Bronchial epithelial cell (primary cell): Measurements from ENCODE around the gene ARID3B. TPM values are rescaled to one million over a fixed set of nuclear protein-coding genes. Genes with fewer than 3 reads are reported as not detected.

ENCODE experiments used
- DNase-seq: peaks from one replicate; pipeline ENCODE4 v3.0.0-alpha.2; 2010; ENCODE audit warnings: low read depth
- FAIRE-seq: peaks from 2 replicates; lab custom pipeline; 2011; peaks lifted over from hg19 to GRCh38; lab: Jason Lieb, UNC
- H3K27me3 ChIP-seq: 2 replicates; pipeline ENCODE4 v1.5.1; 2011; ENCODE audit warnings: low read length; ENCODE audit not compliant: control insufficient read depth, insufficient read depth
- H3K36me3 ChIP-seq: 2 replicates; pipeline ENCODE4 v1.5.1; 2011; ENCODE audit warnings: low read length; ENCODE audit not compliant: control insufficient read depth, insufficient read depth
- H3K4me3 ChIP-seq: 2 replicates; pipeline ENCODE4 v1.5.1; 2011; ENCODE audit warnings: mild to moderate bottlenecking, low read depth, low read length, control low read depth
- total RNA-seq: library from RNA; depleted of rRNA; stranded (reverse); fragments of >200 nt; gene quantifications from 2 replicates; pipeline ENCODE4 v1.2.1, GENCODE V29; 2014
- TF ChIP-seq, protein P1 (sequence below): IDR thresholded peaks from 2 replicates; pipeline ENCODE4 v1.5.1; 2011; ENCODE audit warnings: mild to moderate bottlenecking, moderate library complexity, low read length, control low read depth, inconsistent platforms; ENCODE audit not compliant: insufficient read depth, severe bottlenecking

ARID3B gene
- total RNA-seq, 1 donor from 2014 or later, result 3.4 TPM

DNA sequence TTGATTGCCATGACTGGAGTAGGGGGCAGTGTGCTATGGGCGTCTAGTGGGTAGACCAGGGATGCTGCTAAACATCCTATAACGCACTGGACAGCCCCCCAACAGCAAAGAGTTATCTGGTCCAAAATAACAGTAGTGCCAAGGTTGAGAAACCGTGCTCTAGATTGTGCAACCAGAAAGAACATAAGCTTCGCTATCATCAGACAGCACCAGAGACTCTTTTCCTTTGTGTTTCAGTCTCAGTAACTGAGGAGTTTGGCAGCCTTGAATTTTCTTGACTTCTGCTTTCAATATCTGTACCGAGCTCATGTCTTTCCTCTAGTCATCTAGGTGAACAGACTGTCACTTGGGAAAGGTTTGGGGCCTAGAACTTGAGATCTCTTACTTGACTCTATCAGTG, 8.8 kb downstream of the ARID3B start:
- DNase-seq (no peak), FAIRE-seq (no peak)
- no peaks in the 10 kb centered on the region for H3K27me3 ChIP-seq
- TF ChIP-seq, protein P1, sequence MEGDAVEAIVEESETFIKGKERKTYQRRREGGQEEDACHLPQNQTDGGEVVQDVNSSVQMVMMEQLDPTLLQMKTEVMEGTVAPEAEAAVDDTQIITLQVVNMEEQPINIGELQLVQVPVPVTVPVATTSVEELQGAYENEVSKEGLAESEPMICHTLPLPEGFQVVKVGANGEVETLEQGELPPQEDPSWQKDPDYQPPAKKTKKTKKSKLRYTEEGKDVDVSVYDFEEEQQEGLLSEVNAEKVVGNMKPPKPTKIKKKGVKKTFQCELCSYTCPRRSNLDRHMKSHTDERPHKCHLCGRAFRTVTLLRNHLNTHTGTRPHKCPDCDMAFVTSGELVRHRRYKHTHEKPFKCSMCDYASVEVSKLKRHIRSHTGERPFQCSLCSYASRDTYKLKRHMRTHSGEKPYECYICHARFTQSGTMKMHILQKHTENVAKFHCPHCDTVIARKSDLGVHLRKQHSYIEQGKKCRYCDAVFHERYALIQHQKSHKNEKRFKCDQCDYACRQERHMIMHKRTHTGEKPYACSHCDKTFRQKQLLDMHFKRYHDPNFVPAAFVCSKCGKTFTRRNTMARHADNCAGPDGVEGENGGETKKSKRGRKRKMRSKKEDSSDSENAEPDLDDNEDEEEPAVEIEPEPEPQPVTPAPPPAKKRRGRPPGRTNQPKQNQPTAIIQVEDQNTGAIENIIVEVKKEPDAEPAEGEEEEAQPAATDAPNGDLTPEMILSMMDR, result no peak
- peaks cover 11% of the 10 kb centered on the region for H3K36me3 ChIP-seq
- no peak overlapping the region for H3K4me3 ChIP-seq

DNA sequence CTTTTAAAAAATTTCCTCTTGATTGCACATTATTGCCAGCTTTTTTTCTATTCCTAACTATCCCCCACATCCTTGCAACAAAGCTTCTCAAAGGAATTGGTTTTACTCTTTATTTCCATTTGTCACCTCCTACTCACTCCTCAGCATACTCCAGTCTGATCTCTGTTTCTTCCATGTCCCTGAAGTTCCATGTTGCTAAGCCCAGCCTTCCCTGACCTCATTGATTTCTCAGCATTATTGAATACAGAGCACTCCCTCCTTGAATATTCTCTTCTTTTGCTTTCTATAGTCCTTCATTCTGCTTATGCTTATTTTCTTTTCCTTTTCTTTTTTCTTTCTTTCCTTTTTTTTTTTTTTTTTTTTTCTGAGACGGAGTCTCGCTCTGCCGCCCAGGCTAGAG, 10.7 kb downstream of the ARID3B start:
- FAIRE-seq (no peak), DNase-seq (no peak)
- H3K4me3 ChIP-seq, result no peak overlapping the region
- peaks cover 11% of the 10 kb centered on the region for H3K36me3 ChIP-seq
- H3K27me3 ChIP-seq, result no peaks in the 10 kb centered on the region
- TF ChIP-seq, protein P1, result no peak

DNA sequence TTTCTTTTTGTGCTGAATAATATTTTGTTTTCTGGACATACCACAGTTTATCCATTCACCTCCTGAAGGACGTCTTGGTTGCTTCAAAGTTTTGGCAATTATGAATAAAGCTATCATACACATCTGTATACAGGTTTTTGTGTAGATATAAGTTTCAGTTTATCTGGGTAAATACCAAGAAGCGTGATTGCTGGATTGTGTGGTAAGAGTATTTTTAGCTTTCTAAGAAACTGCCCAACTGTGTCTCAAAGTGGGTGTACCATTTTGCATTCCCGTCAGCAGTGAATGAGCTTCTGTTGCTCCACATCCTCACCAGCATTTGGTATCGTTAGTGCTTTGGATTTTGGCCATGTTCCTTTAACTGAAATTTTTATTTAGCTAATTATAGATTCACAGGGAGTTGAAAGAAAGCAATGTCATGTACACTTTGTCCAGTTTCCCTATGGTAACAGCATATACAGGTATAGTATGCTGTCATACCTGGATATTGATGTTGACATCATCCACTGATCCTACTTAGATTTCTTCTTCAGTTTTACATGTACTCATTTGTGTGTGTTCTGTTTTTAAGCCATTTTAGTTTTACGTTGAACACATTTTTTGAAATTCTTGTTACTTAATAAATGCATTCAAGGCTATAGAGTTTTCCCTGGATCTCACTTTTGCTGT, 11.9 kb downstream of the ARID3B start:
- DNase-seq (no peak), FAIRE-seq (no peak)
- peaks cover 11% of the 10 kb centered on the region for H3K36me3 ChIP-seq
- H3K4me3 ChIP-seq, result no peak overlapping the region
- no peaks in the 10 kb centered on the region for H3K27me3 ChIP-seq
- TF ChIP-seq, protein P1, result no peak

DNA sequence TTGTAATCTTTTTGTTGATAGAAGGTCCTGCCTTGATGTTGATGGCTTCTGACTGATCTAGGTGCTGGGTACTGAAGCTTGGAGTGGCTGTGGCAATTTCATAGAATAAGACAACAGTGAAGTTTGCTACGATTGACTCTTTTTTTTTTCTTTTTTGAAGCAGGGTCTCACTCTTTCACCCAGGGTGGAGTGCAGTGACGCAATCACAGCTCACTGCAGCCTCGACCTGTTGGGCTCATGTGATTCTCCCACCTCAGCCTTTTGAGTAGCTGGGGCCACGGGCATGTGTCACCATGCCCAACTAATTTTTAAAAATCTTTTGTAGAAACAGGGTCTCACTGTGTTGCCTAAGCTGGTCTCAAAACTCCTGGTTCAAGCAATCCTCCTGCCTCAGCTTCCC, 14.2 kb downstream of the ARID3B start:
- TF ChIP-seq, protein P1, result no peak
- Histone ChIP-seq H3K4me3 (no peak overlapping the region), H3K36me3 (peaks cover 6% of the 10 kb centered on the region), H3K27me3 (no peaks in the 10 kb centered on the region)
- FAIRE-seq (no peak), DNase-seq (no peak)

DNA sequence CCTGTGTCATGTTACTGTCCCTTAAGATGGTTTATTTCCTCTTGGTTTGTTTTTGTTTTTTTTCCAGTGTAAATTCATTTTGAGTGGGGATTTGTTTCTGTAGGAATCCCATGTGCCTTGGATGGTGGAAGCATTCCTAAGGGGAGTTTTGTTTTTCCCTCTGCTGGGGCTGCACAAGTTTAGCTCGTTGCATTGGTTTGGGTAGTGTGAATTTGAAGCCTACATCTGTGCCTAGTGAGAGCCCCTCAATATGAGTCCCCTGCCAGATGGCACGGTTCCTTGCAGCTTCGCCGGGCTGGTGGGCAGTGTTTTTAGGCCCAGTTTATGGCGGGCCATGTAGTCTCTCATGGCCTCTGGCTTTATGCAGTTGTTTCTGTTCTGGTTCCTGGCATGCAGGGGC, 17.7 kb downstream of the ARID3B start:
- no peak overlapping the region for H3K4me3 ChIP-seq
- peaks cover 3% of the 10 kb centered on the region for H3K36me3 ChIP-seq
- TF ChIP-seq, protein P1, result no peak
- H3K27me3 ChIP-seq, result no peaks in the 10 kb centered on the region
- no peak for FAIRE-seq
- no peak for DNase-seq

DNA sequence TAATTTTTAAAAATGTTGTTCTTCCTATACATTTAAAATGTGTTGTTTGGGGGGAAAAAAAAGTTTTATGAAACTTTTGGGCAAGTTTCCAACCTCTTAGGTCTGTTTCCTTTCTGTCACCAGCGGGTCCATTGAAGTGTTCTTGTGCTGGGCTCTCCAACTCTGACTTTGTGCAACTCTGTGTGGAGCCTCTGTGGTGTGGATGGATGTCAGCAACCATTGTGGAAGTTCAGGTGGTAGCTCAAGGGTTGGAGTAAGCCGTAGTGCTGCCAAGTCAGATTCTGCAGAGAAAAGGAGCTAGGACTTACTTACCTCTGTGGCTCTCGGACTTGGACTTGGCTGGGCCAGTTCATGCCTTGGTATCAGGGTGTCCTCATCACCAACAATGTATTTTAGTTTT, 22.4 kb downstream of the ARID3B start:
- FAIRE-seq (no peak), DNase-seq (no peak)
- TF ChIP-seq, protein P1, result no peak
- Histone ChIP-seq H3K27me3 (no peaks in the 10 kb centered on the region), H3K36me3 (peaks cover 5% of the 10 kb centered on the region), H3K4me3 (no peak overlapping the region)
